Measurements from ENCODE around the gene SMAD3.
A peak's percentile ranks its signal among the peaks of the same experiment; 100 is the strongest.
"Not testable (repeated sequence)": the region's sequence is repeated elsewhere in the genome, so short reads cannot be mapped to it uniquely, and the experiment has no call there.

The SMAD3 gene

DNA sequence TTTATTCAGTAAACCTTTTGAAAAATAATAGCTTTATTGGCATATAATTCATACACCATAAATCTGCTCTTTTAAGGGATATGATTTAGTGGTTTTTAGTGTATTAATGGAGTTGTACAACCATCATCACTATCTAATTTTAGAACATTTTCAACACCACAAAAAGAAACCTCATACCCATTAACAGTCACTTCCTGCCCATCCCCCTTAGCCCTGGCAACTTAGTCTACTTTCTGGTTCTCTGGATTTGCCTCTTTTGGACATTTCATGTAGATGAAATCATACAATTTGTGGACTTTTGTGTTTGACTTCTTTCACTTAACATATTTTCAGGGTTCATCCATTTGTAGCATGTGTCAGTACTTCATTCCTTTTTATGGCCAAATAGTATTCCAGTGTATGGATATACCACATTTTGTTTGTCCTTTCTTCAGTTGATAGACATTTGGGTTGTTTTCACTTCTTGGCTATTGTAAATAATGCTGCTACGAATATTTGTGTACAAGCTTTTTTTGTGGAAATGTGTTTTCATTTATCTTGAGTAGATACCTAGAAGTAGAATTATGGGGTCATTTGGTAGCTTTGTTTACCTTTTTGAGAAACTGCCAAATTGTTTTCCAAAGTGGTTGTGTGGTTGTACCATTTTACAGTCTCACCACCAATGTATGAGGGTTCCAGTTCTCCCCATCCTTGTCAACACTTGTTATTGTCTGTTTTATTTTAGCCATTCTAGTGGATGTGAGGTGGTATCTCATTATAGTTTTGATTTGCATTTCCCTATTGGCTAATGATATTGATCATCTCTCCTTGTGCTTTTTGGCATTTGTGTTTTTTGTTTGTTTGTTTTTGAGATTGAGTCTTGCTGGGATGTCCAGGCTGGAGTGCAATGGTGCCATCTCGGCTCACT, 45.8 kb downstream of the SMAD3 start:
- no peak for DNase-seq

DNA sequence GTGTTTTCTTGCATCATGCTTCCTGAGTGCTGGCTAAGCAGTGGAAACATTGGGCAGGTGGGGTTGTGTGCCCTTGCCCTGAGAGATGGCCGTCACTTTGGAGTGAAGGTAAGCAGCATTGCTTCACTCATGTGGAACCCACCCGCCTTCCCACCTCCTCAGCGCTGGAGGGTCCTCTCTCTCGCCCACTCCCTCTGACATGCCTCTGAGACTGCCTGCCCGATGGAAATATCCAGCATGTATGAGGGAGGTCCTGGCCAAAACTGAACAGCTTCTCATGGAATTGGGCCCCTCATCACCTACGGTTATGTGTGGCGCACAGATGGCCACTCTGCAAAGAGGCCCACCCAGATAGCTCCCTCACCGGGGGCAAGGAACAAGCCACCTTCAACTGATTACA, 48.6 kb downstream of the SMAD3 start:
- no peak for DNase-seq

DNA sequence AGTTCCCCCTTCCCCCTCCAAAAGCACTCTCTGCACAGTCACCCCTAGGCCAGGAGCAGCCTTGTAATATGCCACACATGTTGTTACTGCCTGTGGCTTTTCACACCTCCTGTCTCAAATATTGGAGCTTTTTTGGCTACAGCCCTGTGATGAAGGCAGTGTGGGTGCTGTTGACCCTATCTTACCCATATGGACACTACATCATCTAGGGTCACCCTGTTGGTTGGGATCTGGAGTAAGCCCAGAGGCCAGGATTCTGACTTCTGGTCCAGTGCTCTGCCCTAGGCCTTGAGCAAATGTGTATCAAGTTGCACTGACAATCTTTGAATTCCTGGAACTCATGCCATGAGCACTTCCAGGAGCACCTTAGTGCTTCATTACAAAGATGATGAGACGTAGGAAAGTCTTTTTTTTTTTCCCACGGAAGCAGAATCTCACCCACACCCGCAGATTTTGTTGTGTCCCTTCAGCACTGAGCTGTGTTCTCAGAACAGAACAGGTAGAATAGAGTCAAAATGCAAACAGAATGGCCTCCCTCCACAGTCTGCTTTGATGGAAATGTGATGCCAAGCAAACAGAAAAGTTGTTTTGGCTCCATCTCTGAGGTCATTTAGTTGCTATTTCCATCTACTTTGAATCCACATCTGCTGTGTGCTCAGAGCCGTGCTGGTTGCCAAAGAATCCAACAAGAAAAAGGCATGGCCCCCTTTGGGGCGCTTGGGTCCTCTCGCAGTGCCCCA, 49.6 kb downstream of the SMAD3 start:
- DNase-seq = no peak

DNA sequence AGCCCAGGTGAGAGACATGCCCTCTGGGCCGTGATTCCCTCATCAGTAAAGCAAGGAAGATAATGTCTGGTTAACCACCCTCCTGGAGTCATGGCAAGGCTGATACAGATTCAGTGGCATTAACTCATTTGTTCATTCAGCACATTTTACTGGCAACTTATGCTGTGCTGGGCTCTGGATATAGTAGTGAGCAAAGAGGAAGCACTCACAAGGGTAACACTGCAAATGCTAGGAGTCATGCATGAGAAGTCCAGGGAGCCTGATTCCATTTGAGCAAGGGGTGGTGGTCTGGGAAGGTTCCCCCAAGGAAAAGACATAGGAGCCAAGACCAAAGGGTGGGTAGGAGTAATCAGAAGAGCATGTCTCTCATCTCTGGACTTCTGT, 50.2 kb downstream of the SMAD3 start:
- no peak for DNase-seq

DNA sequence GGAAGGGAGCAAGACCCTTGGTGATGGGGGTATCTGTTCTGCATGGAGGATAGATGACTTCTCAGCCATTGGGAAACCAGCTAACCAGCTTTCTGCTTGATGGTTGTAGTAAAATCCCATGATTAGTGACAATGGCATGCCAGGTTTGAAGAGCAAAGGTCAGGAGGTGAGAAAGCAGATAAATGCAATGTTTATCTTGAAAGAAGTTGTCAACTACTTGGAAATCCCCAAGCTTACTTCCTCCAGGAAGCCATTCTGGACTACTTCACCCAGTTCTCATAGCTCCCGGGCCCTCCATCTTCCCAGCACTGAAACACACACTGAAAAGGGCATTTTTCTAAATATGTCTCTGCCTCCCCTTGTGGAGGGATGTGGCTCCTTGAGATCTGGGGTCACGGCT, 51.3 kb downstream of the SMAD3 start:
- no peak for DNase-seq

DNA sequence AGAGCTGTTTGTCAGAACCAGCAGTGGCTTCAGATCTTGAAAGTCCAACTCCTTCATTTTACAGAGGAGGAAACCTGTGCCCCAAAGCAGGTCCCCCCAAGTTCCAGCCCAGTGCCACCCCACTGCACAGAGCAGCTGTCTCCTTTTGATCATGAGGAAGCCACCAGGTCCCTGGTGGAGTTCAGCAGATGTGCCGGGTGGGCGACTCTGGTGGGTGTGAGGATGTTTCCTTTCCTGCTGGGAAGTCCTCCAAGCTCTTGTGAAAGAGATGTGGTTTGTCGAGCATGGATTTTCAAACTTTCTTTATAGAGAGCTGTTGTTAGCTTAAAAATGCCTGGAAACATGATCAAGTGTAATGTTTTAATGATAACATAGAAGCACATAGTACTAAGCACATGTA, 52.0 kb downstream of the SMAD3 start:
- DNase-seq = no peak

DNA sequence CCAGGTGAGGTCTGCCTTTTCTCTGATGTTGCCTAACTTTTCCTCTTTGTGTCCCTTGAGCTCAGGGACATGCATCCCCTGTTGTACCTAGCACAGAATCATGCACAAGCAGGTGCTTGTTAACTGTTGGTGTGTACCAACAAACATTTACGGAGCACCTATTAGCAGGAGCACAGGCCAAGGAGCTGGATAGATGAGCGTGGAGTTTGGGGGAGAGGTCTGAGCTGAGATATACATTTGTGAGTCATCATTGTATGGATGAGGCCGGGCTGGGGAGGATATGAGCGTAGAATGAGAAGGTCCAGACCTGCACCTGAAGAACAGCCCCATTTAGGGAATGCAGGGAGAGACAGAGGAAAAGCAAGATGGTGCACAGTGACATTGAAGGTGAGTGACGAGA, 53.4 kb downstream of the SMAD3 start:
- DNase-seq = no peak

DNA sequence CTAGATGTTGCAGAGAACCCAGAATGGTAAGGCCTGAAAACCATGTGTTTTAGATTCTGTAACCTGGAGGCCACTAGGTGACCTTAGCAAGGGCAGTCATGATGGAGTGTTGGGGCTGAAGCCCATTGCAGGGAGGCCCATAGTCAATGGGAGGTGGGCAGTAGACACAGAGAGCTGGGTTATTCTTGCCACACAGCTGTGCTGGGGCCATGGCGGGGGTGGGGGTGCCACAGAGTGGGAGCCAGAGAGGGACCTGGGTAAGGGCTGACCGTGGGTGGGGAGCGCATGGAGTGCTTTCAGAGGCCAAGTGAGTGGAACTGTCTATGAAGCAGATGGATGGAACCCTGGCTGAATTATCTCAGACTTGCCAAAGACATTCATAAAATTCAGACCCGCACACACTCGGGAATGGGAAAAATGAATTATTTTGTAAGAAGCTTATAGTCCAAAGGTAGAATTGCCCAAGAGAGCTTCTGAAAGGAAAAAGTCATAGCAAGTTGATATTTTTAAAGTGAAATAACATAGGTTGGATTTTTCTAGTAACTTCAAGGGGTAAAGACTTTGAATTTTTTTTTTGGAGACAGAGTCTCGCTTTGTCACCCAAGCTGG, 53.9 kb downstream of the SMAD3 start:
- no peak for DNase-seq

DNA sequence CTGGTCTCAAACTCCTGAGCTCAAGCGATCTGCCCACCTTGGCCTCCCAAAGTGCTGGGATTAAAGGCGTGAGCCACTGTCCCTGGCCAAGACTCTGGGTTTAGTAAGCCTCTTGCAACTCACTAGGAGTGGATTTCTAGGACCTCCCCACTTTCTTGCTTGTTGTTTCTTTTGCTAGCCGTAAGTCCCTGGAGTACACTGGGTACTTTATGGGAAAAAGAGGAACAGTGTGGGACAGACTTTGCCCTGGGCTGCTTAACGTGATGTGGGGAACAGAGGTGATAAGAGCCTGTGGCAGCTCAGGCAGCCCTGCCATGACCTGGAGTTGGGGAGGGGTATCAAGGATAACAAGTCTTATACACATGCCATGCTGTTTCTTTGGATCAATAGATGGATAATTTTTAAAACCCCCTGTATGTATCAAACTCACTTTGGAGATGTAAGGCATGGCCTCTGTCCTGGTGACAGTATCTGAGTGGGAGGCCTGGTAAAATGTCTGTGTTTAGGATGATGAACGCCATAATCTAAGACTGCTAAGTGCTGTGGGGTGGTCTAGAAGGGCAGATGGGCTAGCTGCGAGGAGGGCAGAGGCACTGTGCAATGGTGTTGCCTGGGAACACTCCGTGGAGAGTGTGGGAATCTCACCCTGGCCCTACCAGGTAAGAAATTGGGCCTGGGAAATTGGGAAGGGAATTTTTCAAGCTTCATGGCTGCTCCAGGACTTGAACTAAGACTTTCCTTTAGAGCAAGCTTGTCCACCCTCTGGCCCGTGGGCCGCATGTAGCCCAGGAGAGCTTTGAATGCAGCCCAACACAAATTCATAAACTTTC, 54.8 kb downstream of the SMAD3 start:
- DNase-seq = no peak

DNA sequence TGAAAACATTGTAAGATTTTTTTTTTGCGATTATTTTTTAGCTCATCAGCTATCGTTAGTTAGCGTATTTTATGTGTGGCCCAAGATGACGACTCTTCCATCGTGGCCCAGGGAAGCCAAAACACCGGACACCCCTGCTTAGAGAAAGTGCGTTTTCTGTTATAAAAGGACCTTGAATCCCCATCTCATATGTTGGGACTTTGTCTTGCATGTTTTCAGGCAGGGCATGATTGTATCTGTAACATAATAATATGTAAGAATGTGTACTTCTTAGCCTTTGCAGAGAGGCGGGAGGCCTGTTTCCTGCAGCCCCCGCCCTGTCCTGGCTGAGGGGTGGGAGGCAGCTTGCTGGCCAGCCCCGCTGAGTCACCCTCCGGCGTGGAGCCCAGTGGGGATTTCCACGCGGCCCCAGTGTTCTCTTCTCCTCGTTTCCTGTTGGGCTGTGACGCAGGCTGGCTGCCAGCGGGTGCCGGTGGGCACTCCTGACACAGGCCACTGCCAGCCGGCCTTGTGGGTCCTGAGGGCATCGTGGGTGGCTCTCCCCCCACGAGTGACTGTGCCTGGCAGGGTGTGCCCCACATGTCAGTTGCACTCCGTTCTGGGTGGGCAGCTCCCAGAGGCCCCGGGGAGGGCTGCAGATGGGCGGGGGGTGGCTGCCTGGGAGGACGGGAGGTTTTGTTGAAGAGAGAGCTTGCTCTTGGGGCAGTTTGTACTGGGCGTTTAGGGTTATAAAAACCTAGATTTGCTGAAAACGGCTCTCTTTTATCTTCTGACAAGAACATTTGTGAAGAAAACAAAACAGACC, 55.6 kb downstream of the SMAD3 start:
- DNase-seq = peak; percentile 64

DNA sequence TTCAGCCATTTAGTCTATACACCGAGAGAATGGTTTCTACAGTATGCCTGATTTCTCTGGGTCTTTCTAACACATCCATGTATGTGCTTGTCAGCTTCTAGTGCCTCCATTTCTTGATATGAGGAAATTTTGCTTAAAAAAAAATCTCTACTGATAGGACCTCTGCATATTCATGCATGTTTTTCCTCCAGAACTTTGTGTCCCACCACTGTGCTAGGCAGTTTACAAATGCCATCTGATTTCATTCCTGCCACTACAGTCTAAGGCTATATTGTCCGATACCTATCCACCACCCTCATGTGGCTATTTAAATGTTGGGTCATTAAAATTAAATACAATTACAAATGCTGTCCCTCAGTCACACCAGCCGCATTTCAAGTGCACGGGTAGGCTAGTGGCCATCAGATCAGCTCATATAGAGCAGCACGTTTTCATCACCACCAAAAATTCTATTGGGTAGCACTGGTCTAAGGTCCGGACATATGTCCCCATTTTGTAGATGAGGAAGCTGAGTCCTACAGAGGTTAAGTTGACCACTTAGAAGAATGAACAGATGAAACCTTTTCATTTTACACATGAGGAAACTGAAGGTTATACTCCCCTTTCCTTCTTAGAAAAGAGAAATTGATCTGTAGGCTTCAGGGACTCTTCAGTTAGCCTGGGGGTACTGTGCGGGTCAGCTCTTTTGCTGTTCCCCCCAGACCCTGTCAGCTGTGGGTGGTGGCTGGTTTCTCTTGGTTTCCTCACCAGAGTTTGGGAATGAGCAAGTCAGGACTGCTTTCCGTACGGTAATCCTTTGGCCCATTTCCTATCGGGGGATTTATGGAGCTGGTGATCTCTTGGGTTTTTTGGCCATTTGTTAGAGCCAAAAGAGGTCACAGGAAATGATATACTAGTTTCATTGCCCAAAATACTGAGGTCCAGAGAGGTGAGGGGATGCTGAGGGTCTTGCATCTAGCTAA, 56.5 kb downstream of the SMAD3 start:
- no peak for DNase-seq

DNA sequence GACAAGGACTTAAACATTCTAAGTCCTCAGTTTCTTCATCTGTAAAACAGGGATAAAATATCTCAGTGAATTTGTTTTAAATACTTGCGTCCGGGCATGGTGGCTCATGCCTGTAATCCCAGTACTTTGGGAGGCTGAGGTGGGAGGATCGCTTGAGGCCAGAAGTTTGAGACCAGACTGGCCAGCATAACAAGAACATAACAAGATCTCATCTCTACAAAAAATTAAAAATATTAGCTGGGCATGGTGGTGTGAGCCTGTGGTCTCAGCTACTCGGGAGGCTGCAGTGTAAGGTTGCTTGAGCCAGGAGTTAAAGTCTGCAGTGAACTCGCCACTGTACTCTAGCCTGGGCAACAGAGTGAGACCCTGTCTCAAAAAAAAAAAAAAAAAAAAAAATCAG, 57.4 kb downstream of the SMAD3 start:
- not testable (repeated sequence) for DNase-seq

DNA sequence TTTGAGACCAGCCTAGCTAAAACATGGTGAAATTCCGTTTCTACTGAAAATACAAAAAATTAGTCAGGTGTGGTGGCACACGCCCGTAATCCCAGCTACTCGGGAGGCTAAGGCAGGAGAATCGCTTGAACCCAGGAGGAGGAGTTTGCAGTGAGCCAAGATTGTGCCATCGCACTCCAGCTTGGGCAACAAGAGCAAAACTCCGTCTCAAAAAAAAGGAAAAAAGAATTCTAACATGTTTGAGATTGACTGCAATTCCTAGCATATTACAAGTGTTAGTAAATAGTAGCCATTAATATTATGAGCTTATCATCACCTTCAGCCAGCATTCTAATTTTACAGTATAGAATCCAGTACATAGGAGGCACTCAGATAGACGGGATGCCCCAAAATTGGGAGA, 57.9 kb downstream of the SMAD3 start:
- not testable (repeated sequence) for DNase-seq

DNA sequence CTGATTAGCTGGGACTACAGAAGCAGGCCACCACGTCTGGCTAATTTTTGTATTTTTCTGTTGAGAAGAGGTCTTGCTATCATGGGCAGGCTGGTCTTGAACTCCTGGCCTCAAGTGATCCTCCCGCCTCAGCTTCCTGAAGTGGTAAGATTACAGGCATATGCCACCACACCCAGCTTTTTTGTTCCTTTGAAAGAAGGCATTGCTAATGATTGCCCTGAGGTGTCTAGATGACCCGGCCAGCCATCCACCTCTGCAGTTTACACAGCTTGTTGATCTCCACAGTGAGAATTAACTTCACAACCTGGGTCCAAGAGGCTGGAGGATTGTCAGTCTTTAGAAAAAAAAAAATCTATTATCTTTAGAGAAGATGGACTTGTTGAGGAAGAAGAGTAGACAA, 58.7 kb downstream of the SMAD3 start:
- no peak for DNase-seq

DNA sequence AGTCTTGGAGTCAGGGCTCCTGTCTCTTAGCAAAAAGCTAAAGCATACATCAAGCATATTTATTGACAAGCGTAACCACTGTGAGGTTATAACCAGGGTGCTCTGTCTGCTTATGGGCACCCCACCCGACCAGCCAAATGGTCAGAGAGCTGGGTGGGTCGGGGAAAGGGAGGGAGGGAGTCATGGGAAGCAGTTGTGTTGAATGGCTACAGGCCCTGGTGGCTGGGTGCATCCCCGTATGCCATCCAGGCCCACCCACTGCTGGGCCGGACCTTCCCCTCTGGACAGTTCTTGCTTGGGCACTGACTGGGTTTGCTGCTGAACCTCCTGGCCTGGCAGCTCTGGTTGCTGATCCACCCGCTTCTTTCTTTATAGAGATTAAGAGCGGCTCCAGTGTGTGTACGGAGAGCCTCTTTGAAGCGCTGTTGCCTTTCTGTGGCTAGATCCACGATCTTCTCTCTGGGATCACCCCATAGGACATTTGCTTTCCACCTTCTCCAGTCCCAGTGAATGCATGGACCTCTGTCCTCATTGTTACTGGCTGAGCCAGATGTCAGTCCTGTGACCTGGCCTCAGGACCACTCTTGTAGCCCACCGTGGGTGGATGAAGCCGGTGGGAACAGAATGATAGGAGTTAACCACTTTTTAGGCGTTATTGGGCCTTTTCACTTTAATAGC, 59.6 kb downstream of the SMAD3 start:
- no peak for DNase-seq

DNA sequence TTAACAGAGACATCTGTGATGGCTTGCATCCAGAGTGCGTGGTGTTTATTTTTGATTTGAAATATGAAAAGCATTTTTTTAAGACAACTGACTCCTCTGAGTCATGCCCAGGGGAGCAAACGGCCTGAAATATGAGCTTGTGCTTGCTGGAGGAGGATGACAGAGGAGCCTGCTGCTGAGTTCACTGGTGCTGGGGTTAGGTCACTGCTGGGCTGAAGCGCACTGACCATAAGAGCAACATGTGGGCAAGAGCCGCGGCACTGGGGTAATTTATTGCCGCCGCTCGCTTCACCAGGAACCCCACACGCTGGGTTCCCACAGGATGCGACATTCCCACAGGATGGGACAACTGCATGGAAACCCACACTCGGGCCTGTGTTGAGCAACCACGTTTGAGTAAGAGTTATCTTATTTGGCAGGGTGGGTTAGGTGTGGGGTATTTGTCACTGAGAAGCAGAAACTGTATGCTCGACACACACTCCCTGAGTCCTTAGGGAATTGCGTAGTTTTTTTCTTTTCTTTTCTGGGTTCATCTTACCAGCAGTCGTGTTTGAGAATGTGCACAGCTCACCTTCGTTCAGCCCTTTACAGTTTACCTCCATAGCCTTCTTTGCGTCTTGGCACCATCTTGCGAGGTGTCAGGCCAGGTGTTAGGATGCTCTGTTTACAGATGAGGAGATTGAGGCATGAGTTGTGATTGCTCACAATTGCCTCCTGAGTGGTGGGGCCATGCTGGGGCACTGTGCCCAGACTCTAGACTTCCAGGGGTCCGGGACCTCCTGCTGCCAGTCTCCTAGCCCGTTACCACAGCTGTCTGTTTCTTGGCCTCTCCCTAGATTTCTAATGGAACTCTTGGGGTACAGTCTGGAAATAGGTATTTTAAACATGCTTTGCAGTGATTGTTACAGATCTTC, 60.4 kb downstream of the SMAD3 start:
- DNase-seq = no peak

DNA sequence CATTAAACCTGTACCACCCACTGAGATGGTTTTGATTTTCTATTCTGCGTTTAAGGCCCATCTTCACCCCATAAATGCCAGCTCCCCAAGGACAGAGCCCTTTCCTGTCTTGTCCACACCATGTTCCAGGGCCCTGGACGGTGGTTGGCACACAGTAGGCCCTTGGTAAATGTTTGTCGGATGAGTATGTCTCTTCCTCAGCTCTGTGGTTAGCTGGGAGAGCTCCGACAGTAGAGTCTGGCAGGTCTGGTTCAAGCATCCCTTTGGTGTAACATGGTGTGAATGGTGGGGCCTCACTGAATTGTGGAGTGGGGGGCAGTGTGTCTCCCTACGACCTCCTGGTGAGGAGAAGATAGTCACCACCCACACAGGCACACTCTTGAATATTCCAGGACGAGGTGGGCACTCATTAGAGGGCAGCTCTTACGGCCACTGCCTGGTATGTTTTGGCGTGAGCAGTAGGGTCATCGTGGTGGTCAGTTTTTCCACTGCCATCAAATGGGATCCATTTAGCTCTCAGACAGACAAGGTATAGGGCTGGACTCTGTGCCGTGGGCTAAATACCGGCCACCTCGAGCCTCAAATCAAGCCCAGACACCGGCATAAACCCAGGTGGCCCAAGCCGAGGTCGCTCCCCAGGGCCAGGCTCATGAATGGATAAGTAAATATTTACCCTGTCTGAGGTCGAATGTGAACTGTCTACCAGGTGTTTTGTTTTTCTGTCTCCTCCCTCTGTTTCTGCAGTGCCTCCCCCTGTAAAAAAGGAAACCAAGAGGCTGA, 61.3 kb downstream of the SMAD3 start:
- DNase-seq = no peak

DNA sequence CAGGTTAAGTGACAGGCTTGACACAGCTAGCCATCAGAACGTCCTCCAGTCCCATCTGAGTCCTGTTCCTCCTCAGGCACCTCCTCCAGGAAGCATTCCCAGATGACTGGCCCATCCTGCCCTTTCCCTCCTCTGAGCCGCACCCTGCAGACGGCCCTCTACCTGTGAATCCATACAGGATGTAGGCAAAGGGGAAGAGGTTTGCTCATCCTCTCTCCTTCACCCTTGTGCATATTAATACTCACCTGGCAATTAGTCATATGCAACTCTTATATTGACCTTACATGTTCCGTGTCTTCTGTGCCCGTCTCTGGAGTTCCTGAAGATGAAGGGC, 61.9 kb downstream of the SMAD3 start:
- no peak for DNase-seq
